ENCODE results near the gene PLEKHA5.
"Not testable (repeated sequence)": the region's sequence is repeated elsewhere in the genome, so short reads cannot be mapped to it uniquely, and the experiment has no call there.

PLEKHA5 gene

DNA sequence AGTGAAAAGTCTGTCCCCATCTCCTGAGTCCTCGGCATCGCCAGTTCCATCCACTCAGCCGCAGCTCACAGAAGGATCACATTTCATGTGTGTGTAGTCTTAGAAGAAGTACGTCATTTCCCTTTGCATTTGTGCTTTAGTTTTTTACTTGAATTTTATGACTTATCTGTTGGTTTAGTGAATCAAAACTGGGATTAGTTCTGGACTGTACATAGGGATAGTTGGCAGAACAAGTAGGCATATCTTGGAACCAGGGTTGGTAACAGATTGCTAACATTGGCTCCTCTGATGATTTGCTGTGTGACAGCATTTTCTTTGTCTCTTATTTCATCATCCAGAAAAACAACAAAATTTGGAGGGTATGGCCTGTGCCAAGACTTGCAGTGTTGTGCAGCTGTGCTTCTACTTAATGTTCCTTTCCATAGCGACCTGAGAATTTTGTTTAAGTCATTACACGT, 240.2 kb downstream of the PLEKHA5 start:
- DNase-seq = no peak

DNA sequence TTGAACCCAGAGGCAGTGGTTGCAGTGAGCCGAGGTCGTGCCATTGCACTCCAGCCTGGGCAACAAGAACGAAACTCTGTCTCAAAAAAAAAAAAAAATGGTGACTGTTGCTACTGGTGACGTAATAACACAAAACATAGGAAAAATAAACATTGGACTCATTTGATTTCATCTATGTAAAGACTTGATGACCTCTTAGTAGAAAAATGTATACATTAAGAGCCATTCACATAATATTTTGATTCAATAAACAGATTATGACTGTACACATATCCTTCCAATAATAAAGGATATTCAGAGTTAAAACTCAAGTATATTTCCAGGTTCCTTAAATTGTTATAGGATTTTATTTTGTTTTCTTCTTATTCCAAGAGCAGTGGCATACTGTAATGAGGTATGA, 244.1 kb downstream of the PLEKHA5 start:
- DNase-seq = no peak

DNA sequence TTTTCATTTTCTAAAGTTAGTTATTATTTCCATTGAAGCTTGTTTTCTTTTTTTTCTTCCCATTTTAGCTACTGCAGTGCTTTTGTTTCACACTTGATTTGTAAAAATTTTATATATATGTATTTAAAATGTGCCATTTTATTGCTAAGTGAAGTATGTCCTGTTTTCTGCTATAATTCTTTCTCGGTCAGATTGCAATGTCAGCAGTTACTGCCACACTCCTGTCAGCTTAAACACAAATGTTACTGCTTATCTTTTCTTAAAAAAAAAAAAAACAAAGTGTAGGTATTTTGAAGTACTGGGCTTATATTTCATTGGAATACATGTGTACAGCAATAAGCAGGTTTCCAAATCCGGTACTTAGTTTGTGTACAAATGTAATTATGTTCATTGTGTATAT, 246.4 kb downstream of the PLEKHA5 start:
- no peak for DNase-seq

DNA sequence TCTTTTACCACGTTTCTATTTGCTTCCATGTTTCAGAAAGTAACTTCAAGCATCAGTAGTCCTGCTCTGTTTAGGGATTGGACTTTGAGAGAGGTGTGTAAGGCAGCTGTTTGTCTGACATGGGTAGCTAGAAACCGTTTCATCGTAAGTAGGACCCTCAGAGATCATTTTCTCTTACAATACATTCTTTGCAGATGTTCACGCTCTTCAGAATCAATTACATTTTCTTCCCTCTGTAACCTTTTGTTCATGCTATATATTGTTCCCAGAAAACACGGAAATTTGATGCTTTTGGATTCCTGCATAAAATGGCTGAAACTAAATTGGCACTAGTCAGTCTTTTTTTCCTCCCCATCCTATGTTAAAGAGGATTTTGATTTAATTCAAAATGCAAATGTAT, 247.2 kb downstream of the PLEKHA5 start:
- DNase-seq = no peak

DNA sequence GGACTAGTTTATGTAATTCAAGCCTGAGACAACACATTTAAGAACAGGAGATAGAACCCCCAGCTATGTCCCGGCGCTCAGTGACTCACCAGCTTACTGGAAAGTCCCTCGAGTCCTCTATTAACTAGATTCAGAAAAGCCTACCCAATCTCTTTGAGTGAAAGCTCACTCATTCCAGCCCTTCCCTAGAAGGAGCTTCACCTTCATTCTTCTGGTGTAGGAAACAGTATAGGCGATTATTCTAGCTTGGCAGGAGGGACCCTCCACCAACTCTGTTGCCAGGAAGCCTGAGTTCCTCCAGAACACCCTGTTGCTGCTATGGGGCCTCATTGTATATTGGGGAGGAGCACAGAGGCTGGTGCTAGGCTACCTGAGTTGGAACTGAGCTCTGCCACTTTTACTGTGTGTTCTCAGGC, 252.6 kb downstream of the PLEKHA5 start:
- DNase-seq = no peak

DNA sequence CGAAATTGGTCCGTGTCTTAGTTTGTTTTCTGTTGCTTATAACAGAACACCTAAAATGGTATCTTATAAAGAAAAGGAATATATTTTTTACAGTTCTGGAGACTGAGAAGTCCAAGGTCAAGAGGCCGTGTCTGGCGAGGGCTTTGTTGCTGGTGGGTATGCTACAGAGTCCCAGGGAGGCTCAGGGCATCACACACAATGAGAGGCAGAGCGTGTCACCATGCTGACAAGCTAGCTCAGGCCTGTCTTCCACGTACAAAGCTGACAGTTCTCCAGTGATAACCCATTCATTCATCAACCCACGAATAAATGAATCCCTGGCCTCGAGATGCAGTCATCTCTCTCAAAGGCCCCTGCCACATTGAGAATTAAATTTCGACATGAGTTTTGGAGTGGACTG, 253.0 kb downstream of the PLEKHA5 start:
- DNase-seq = no peak

DNA sequence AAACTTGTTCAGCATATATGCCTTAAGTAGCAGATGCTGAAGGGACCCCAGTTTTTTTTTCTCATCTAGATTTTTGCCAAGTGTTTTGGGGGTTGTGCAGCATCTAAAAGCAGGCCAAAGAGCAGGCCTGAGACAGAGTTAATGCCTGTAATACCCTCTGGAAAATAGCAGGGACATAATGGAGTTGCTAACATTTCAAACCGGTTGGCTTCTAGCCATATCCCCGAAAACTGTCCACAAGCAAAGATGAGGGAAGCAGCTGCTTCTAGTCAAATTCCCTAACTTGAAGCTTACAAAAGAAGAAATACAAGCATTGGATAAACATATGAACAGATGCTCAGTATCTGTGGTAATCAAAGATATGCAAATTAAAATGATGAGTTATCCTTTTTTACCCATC, 257.6 kb downstream of the PLEKHA5 start:
- DNase-seq = no peak

DNA sequence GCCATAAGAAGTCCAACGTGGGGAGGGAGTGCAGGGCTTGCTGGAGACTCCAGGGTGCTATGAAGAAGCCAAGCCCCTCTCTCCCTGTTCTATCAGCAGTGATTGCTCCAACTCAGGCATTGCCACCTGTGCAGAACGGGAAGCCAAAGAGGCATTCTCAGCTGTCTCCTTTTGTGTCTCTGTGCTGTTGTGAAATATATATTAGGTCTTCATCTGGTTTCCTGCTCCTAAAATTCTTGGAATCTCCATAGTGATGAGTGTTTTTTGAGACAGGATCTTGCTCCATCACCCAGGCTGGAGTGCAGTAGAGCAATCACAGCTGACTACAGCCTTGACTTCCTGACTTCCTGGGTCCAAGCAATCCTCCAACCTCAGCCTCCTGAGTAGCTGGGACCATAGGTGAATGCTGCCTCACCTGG, 258.6 kb downstream of the PLEKHA5 start:
- DNase-seq = no peak

DNA sequence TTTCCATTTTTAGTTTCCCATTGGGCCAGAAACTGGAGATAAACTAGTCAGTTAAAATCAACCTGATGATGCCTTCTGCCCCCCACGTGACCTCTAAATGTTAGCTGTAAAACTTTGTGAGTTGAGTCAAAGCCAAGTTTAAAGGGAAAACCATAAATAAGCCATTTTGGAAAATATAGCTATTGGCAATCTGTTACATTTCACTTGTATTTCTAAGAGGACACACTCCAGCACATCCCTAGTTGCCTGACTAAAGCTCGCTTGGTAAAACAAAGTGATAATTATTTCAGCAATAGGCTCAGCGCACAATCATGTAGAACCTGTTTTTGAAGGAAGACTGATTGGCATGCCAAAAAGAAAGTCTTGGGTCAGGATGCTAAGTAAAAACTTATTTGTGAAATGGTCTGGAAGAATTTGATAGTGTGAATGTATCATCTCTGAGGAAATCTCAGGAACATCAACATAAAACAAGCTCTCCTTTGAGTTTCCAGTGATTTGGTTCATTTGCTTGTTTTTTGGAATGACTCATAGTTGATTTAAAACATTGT, 260.6 kb downstream of the PLEKHA5 start:
- DNase-seq = no peak

DNA sequence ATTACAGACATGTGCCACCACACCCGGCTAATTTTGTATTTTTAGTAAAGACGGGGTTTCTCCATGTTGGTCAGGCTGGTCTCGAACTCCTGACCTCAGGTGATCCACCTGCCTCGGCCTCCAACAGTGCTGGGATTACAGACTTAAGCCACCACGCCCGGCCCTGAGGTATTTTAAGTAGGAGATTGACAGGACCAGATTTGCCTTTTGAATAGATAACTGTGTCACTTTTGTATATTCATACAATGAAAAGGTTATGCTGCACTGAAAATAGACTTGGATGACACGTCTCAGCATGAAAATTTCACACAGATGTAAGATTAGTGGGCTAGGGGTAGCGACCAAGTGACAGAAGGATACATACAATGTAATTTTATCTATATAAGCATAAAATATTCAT, 263.1 kb downstream of the PLEKHA5 start:
- DNase-seq = not testable (repeated sequence)

DNA sequence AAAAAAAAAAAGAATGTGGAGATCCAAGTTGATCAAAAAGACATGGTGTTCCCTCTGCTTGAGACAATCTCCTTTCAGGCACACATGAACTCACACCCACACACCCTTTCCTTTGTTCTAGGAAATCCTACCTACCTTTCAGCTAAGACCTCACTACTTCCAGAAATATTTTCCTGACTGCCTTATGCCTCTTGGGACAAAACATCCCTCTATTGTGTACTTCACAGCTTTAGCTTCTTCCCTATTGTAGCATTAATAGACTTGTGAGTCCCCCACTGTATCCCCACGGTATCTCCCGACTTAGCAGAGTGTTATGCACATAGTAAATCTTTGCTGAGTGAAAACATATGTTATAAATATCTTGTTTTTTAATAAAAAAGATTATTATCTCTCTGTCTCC, 264.9 kb downstream of the PLEKHA5 start:
- DNase-seq = no peak

DNA sequence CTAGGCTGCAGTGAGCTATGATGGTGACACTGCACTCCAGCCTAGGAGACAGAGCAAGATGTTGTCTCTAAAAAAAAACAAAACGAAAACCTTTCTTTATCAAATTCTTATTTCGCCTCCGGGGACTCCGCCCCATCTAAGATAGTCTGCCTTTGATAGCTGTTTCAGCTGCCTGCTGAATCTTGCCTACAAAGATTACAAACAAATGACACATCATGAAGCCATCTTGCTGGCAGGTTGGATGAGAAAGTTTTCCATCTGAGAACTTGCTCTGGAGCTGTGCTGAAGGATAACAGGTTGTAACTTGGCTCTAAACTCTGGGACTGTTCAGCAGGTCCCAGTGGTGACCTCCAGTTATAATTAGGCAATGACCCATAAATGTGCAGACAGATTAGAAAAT, 268.0 kb downstream of the PLEKHA5 start:
- DNase-seq = no peak

DNA sequence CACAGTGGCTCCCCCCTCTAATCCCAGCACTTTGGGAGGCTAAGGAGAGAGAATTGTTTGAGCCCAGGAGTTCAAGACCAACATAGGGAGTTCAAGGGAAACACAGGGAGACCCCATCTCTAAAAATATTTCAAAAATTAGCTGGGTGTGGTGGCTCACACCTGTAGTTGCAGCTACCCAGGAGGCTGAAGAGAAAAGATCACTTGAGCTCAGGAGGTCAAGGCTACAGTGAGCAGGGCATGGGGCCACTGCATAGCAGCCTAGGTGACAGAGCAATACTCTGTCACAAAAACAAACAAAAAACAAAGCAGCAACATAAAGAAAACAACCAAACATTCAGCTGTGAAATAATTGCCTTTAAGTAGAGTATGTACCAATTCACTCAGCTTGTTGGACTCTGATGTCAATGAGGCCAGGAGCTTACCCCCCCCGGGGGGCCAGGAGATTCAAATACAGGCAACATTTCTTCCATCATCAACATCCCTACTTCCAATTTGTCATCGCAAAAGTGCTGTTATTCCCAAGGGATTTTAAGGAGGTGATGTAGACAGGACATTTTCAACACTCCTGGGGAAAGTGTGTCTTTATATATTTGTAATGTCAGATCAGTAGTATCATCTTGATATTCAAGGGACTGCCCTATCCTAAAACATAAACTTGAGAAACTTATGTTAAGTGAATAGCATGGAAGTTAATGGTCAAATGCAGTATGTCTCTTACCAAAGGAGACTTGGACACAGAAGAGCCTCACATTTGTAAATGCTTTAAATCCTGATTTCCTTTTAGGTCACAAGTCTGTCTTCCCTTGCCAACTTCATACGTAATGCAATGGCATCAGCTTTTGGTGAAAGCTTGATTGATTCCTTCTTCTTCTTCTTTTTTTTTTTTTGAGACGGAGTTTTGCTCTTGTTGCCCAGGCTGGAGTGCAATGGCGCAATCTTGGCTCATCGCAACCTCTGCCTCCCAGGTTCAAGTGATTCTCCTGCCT, 269.1 kb downstream of the PLEKHA5 start:
- DNase-seq = peak; percentile 39

DNA sequence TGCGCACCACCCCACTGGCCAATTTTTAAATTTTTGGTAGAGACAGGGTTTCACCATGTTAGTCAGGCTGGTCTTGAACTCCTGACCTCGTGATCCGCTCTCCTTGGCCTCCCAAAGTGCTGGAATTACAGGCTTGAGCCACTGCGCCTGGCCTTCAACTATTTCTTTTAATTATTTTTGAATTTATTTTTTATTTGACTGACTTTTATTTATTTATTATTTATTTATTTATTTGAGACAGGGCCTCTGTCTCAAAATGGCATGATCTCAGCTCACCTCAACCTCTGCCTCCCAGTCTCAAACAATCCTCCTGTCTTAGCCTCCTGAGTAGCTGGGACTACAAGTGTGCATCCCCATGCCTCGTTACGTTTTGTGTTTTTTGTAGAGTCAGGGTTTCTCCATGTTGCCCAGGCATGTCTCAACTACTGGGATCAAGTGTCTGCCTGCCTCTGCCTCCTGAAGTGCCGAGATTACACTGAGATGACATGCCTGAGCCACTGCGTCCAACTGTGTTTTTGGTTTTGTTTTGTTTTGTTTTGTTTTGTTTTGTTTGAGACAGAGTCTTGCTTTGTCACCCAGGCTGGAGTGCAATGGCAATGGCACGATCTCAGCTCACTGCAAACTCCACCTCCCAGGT, 271.2 kb downstream of the PLEKHA5 start:
- not testable (repeated sequence) for DNase-seq

DNA sequence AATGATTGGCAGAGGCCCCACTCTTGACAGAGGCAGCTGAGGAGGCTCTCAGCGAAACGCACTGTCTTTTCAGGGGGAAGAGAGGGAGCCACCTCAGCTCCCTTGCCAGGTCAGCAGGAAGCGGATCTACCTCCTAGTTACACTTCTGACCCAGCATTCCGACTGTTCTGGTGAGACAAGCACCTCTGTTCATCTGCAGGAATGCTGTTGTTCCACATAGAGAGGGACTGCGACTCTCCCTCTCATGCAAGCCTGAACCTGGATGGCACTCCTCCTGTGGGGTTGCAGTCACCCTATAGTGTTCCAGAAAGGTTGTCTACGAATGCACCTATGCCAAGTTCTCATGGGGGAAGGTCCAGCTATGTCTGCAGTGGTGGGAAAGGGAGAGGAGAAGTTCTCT, 272.7 kb downstream of the PLEKHA5 start:
- no peak for DNase-seq

DNA sequence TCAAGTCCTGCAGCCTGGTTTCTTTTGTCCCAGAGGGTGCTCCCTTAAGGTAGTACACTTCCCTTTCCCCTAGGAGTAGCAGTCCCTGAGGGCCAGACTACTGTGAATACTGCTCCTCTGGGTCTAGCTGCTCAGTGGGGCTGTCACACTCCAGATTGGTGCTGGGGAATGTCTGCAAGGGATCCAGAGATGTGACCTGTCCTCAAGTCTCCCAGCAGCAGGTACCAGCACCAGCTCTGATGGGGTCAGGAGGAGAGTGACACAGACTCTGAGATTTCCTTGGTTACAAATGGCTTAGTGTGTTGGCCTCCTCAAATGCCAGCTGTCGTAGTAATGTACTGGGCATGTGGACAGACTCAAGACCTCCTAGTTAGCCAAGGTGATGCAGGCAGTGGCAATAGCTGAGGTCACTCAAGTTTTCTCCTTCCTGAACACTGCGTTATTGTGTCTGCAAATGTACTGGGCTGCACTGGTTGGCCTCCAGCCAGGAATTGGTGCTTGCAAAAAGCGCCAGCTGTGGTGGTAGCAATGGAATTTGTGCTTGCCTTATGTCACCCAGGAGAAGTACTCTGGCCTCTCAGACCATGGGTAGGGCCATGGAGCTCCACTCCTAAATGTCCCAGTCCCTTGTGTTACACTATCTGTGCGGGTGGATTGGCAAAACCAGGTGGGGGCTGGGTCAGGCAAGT, 273.4 kb downstream of the PLEKHA5 start:
- DNase-seq = peak; percentile 12

DNA sequence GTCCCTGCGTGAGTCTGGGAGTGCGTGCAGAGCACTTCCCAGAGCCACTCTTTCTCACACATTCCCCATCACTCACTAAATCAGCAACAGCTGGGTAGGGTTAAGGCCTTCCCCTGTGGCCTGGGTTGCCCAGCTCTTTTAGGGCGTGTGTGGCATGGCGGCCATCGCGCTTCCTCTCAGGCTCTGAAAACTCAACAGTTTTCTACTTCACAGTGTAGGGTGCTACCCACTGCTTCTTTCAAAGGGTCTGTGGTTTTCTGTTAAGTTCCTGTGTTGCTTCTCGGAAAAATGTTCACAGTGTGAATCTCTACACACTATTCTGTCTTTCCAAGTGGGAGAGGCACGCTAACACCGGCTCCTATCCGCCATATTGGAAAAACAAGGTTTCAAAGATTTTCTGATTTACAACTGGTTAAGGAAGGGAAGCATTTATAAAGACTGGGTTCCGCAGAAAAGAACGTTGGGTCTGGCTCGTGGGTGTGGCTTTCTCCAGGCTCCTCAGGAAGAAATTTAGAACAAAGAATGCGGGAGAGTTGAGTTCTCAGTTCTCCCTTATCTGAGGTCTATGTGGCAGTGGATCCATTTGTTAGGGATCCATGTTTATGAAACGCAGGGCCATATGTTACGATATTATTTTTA, 274.8 kb downstream of the PLEKHA5 start:
- DNase-seq = peak; percentile 36

DNA sequence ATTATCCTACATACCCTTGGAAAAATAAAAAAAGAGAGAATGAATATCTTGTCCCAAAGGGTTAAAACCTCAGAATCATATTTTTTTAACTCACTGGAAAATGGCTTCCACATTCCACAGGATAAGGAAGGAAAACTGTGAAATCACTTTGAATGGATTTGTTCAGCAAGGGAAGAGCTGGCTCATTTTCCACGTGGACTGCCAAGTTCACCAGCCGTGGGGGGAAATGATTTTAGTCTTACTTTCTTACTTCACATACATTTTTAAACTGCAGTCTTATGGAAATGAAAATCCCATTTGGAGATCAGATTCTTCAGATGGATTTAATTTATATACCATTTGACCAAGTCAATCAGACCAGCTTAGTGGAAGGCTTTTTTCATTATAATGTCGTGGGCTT, 279.8 kb downstream of the PLEKHA5 start:
- DNase-seq = no peak

DNA sequence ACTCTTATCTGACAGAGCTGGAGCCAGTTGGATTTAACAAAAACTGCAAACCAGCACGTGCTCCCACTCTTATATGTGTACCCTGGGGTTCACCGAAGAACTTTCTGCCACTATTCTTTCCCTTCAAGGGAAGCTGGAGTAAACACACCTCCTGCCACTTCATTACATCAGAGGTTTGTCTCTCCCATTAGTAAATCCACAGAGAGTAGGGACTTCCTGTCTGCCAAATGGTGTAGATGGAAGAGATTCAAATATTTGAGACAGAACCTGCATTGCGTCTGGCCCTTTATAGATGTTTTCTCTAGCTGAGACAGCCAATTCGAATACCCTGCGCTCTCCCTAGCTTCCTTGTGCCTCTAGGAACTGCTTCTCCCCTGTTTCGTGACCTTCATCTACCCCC, 280.7 kb downstream of the PLEKHA5 start:
- no peak for DNase-seq

DNA sequence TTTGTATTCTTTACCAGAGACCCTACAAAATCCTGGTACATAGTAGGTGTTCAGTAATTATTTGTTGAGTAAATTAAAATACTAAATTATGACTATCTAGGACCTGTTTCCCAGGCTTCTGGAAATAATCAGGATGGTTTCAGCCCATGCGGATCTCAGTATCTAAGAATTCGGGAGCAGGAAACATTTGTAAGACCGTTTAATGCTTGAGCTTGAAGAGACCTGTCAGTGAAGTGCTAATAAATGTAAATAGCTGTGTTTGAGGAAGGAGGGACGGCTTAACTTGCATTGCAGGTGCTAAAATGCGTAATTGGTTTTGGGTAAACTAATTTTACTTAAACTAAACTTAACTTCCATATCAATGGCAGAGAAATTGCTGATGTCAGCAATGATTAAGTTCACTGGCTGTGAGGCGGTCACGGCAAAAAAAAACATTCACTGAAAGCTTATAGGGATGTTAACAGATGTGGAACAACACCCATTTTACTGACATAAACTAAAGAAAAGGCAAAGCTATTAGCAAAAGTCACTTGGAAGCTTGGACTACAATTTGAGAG, 281.2 kb downstream of the PLEKHA5 start:
- DNase-seq = no peak

DNA sequence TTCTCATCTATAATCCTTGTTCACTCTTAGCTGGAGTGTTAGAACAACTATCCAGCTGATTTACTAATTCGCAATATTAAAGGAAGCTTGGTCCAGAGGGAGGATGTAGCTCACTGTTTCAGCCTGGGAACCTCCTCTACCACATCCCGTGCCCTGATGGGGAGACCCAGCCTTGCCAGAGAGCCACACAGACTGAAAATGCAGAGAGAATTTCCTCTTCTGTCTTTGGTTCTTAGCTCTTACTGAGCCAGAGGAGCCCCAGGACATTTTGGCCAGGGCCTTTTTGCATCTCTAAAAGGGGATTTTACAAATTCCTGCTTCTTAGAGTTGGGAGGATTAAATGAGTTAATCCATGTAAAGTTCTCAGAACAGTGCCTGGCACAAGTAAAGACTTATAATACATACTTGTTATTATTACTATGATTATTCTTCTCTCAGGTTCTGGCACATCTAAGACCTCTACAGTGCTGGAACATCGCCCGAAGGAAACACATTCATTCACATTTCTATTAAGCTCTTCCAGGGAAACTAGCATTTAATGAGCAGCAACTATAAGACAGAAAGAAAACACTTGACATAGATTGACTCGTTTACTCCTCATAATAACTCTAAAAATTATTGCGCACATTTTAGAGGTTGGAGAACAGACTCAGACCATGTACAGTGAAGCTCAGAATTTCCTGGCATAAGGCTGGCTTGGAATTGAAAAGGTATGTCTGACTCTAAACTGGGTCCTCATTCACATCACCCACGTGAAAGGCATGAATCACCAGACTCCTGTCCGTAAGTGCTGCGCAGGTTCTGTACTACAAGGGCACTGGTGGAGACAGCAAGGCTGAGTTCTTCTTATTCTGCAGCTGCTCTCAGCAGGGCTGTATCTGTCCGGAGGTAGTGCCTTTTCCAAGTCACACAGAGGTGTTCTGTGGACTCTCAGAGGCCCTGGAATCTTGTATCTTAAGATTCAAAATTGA, 282.0 kb downstream of the PLEKHA5 start:
- DNase-seq = no peak
